ENCODE measurements around the gene KDM4B.

DNA sequence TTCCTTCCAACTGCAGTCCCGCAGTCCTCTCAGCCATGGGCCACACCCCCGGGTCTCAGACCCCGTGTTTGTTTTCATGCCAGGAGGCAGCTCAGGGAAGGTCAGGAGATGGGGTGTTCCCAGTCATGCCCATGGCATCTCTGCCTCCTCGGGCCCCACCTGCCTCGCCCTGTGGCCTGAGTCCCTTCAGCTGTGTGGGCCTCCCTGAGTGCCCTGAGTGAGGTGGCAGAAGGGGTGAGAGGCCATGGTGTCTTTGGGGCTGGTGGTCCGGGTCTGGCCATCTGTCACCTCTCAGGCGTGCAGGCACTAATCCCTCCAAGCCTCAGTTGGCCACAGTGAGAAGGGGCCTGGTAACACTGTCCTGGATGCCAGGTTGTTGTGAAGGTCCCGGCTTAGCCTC lies 10.9 kb upstream of the KDM4B start:
- TF ChIP-seq, protein P1, sequence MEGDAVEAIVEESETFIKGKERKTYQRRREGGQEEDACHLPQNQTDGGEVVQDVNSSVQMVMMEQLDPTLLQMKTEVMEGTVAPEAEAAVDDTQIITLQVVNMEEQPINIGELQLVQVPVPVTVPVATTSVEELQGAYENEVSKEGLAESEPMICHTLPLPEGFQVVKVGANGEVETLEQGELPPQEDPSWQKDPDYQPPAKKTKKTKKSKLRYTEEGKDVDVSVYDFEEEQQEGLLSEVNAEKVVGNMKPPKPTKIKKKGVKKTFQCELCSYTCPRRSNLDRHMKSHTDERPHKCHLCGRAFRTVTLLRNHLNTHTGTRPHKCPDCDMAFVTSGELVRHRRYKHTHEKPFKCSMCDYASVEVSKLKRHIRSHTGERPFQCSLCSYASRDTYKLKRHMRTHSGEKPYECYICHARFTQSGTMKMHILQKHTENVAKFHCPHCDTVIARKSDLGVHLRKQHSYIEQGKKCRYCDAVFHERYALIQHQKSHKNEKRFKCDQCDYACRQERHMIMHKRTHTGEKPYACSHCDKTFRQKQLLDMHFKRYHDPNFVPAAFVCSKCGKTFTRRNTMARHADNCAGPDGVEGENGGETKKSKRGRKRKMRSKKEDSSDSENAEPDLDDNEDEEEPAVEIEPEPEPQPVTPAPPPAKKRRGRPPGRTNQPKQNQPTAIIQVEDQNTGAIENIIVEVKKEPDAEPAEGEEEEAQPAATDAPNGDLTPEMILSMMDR (IDR thresholded peaks at IDR 0.05), result no peak
- TF ChIP-seq POLR2A (IDR thresholded peaks at IDR 0.05), result no peak

Measured in transverse colon (tissue), 3 donors.